NOMO-1 (cell line): ENCODE results near the gene HCRTR1.

Experiments
- DNase-seq, 2 experiments: peaks; one replicate each; lab custom pipeline; 2025; ENCODE audit not compliant: unreplicated experiment in 2 of 2; lab: John Stamatoyannopoulos, UW

The HCRTR1 gene

GRCh38 chr1:31617218-31617915, at the start of gene HCRTR1:
TSS of gene HCRTR1 (plus strand) at chr1:31617689. CDS start at chr1:31619193, 1,504 bp downstream.
- no peak for DNase-seq

DNA sequence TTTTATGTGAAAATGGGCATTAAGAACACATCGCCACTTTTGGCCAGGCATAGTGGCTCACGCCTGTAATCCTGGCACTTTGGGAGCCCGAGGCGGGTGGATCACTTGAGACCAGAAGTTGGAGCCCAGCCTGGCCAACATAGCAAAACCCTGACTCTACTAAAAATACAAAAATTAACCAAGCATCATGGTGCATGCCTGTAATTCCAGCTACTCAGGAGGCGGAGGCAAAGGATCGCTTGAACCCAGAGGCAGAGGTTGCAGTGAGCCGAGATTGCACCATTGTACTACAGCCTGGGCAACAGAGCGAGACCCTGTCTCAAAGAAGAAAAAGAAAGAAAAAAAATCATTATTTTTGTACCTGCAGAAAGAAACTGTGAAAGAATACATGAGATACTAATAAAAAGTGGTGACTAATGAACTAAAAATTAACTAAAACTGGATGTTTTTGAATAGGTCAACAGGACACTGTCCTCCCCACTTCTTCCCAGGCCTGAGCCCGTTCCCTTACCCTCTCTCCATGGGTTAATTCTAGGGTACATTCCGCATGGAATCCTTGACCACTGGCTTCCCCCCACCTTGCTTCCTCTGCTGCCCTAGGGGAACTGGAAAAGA, 49.4 kb upstream of the HCRTR1 start:
- DNase-seq = no peak

DNA sequence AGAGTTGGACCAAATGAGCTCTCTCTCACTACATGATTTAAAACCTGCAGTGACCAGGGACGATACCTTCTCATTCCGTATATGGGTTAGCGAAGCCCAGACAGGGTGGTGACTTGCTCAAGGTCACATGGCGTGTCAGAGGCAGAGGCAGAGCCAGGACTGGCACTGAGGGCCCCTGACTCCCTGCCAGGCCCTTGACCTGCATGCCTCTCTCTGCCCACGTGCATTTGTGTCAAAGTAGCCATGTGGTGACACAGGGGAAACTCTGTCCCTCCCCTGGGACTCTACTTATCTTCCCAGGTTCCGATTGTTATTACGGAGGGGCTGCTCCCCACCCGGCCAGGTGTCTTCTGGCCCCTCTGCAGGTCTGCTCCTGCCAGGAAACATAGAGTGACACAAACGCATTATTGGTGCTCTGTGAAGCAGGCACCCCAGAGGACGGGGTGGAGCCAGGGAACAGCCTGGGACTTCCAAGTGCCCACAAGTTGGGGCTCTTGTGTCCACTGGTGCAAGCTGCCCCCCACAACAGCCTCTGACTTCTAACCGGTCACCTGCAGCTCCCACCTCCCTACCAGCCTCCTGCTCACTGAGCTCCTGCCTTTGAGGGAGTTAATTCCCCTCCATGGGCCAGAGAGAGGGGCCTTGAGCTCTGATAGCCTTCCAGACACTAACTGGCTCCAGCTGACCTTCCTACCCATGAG, 48.4 kb upstream of the HCRTR1 start:
- DNase-seq = no peak

DNA sequence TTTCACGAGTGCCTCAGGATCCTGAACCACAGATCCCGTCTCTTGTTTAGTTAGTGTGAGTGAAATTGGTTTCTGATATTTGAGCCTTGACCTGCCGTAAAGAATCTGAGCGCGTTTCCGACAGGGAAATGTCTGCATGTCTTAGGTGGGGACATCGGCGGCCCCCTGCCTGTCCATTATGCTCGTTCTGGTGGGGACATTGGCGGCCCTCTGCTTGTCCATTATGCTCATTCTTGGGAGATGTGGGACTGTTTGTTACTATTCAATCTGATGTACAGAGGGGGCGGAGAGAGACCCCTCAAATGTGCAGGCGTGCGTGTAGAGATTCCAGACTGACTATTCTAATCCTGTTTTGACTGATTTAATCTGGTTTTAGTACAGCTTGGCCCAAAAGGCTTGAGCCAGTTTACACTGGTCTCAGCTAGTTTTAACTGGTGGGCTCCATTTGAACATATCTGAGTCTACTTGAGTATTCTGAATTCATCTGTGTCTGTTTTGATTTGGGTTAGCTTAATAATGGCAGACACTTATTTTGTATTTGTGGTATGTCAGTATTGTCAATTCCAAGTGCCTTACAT, 47.8 kb upstream of the HCRTR1 start:
- DNase-seq = no peak

GRCh38 chr1:31570228-31570627, 47.3 kb upstream of the HCRTR1 start:
- no peak for DNase-seq

GRCh38 chr1:31570906-31571305, 46.6 kb upstream of the HCRTR1 start:
- no peak for DNase-seq

GRCh38 chr1:31571340-31572295, 45.9 kb upstream of the HCRTR1 start:
- DNase-seq = peak; percentile 31 to 80

DNA sequence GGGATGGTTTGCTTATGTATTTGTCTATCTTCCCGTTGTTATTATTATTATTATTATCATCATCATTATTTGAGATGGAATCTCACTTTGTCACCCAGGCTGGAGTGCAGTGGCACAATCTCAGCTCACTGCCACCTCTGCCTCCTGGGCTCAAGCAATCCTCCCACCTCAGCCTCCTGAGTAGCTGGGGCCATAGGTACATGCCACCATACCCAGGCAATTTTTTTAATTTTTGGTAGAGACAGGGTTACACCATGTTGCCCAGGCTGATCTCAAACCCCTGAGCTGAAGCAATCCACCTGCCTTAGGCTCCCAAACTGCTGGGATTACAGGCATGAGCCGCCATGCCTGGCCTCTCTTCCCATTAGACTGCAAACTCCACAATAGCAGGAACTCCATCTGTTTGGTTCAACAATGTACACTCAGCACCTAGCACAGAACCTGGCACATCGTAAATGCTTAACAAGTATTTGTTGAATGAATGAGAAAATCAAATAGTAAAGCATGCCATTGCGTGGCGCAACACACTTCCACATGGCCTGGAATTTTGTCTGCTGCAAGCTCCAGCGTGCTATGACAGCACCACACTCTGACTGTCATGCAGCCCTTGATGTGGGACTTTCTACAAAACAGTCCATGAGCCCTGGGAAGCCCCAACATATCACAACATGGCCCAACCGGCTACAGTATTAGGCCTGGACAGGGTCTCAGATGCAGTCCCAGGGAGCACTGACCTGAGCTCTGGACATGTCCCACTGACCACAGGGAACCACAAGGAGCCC, 45.0 kb upstream of the HCRTR1 start:
- no peak for DNase-seq

- no peak for DNase-seq
Measured at GRCh38 chr1:31573261-31573660, 44.2 kb upstream of the HCRTR1 start.

DNA sequence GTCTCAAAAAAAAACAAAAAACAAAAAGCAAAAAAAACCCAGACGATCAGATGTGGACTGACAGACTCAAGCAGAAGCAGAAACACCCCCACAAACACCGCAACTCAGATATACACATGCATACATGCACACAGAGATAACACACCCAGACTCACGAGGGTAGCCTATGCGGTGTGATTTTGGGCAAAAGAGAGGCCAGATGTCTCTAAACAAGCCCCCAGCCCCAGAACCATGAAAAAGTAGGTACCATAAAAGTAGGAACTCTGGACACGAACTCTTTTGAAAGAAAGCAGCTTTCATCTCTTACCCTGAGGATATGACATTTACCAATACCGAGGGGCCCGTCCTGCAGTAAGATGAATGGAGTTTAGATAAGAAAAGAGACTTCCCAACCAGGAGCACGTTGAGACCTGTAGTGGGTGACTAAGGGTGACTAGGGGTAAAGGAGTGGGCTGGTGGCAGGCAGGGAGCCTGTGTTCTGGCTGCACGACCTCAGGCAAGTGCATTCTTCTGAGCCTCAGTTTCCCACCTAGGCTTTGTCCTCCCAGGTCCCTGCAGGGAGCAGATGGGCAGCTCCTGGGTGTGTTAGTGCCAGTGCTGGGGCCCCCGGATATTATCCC, 42.6 kb upstream of the HCRTR1 start:
- no peak for DNase-seq

- no peak for DNase-seq
Measured at GRCh38 chr1:31575369-31576140, 41.9 kb upstream of the HCRTR1 start.

DNA sequence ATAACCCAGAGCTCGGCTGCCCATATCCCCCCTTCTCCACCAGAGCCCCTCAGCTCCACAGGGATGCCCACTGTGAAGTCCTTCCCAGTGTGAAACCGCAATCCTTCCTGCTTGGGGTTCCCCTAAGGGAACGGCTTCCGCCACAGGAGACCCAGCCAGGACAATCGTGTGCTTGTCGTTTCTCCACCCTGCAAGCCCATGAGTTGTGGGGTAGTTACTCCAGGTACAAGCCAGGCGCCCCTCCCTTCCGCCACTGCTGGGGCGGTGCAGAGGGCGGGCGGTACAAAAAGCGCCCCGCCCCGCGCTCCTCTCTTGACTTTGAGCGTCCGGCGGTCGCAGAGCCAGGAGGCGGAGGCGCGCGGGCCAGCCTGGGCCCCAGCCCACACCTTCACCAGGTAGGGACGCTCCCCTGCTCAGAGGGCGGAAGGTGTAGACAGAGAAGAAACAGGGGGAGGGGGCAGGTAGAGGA, 41.3 kb upstream of the HCRTR1 start, which contains the start of gene TINAGL1:
Gene TINAGL1, plus strand, starts transcription at position 315 of the 469 bp plus-strand sequence. CDS start 634 bp downstream, outside the sequence.
- DNase-seq = peak; percentile 15 to 20

DNA sequence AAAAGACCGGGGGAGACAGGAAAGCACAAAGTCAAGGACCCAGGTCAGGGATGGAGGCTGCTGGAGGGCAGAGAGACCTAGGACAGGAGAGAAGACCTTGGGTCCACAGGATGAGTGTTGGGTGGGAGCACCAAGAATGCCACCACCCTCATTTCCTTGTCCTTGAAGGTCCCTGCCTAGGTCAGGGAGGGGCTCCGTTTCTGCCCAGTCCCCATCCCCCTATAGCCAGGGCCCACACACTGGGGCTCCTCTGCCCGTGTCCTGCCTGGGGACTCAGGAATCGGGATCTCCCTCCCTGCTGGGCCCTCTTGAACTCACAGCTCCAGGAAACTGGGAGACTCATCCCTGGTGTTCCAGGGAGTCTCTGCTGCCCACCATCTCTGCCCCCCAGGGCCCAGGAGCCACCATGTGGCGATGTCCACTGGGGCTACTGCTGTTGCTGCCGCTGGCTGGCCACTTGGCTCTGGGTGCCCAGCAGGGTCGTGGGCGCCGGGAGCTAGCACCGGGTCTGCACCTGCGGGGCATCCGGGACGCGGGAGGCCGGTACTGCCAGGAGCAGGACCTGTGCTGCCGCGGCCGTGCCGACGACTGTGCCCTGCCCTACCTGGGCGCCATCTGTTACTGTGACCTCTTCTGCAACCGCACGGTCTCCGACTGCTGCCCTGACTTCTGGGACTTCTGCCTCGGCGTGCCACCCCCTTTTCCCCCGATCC, 40.6 kb upstream of the HCRTR1 start:
- DNase-seq = no peak

- no peak for DNase-seq
Measured at GRCh38 chr1:31577515-31578192, 39.8 kb upstream of the HCRTR1 start.

DNA sequence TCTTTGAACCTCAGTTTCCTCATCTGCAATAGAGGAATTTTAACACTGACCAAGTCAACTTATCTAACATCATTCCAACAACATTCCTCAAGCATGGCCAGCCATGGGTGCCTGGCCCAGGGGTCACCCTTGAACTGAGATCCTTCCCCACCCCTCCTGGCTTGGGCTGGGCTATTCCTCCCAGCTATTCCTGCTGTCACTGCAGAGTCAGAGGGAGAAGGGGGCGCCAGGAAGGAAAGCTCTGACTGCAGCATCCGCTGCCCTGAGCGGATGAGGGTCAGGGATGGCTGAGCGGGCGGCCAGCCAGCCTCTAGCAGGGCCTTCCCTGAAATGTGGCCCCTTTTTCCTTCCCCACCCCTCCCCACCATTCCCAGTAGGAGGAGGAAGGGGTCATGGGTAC, 38.1 kb upstream of the HCRTR1 start:
- no peak for DNase-seq

GRCh38 chr1:31580513-31580870, 37.0 kb upstream of the HCRTR1 start:
- no peak for DNase-seq
